Smooth muscle cell (in vitro differentiated cells): ENCODE data around the gene SMYD3. TPM values are rescaled to one million over a fixed set of nuclear protein-coding genes. Genes with fewer than 3 reads are reported as not detected.

Source experiments
- DNase-seq: peaks from one replicate; lab custom pipeline; 2025; ENCODE audit not compliant: unreplicated experiment; lab: John Stamatoyannopoulos, UW
- H2AFZ ChIP-seq: fragments of 200-600 bp; sonication (generic); 2 replicates; pipeline ENCODE4 v1.6.0; 2016; ENCODE audit warnings: antibody characterized with exemption, low read depth, mild to moderate bottlenecking
- H3F3A ChIP-seq: fragments of 200-600 bp; sonication (generic); 2 replicates; pipeline ENCODE4 v1.6.0; 2017; ENCODE audit warnings: antibody characterized with exemption, low read depth
- H3K27ac ChIP-seq: fragments of 200-600 bp; sonication (generic); 2 replicates; pipeline ENCODE4 v1.5.1; 2016; ENCODE audit warnings: low read depth, mild to moderate bottlenecking
- H3K27me3 ChIP-seq: fragments of 200-600 bp; sonication (generic); 2 replicates; pipeline ENCODE4 v1.6.1; 2016; ENCODE audit warnings: low read depth, mild to moderate bottlenecking
- H3K36me3 ChIP-seq: fragments of 200-600 bp; sonication (generic); 2 replicates; pipeline ENCODE4 v1.5.1; 2016; ENCODE audit warnings: low read depth
- H3K4me1 ChIP-seq: fragments of 200-600 bp; sonication (generic); 2 replicates; pipeline ENCODE4 v1.5.1; 2016; ENCODE audit warnings: low read depth
- H3K4me2 ChIP-seq: fragments of 200-600 bp; sonication (generic); 2 replicates; pipeline ENCODE4 v1.6.0; 2016; ENCODE audit warnings: mild to moderate bottlenecking
- H3K4me3 ChIP-seq: fragments of 200-600 bp; sonication (generic); 2 replicates; pipeline ENCODE4 v1.5.1; 2016; ENCODE audit warnings: mild to moderate bottlenecking
- H3K79me2 ChIP-seq: fragments of 200-600 bp; sonication (generic); 2 replicates; pipeline ENCODE4 v1.6.0; 2016; ENCODE audit warnings: low read depth, mild to moderate bottlenecking
- H3K9ac ChIP-seq: fragments of 200-600 bp; sonication (generic); 2 replicates; pipeline ENCODE4 v1.6.0; 2016; ENCODE audit warnings: low read depth
- H3K9me3 ChIP-seq: fragments of 200-600 bp; sonication (generic); replicated peaks from 2 replicates; pipeline ENCODE4 v1.5.1; 2016; ENCODE audit warnings: low read depth
- H4K20me1 ChIP-seq: fragments of 200-600 bp; sonication (generic); 2 replicates; pipeline ENCODE4 v1.6.0; 2016; ENCODE audit warnings: low read depth
- CTCF ChIP-seq: fragments of 200-600 bp; sonication (generic); IDR thresholded peaks from 2 replicates; pipeline ENCODE4 v1.5.1; 2017; ENCODE audit warnings: borderline replicate concordance, mild to moderate bottlenecking, antibody characterized with exemption; ENCODE audit not compliant: insufficient read depth, poor library complexity, severe bottlenecking
- whole genome bisulfite sequencing: methylation state at CpG from one replicate; pipeline ENCODE4 v1.1.7; 2016; ENCODE audit warnings: low lambda C conversion rate; 5-methylcytosine and 5-hydroxymethylcytosine counted together
- polyA plus RNA-seq: library from polyadenylated mRNA; unstranded; fragments of >200 nt; fragmentation: Nextera tagmentation; extraction: Ambion mirVana; gene quantifications from 2 replicates; pipeline ENCODE4 v1.2.1, GENCODE V29; 2016
- total RNA-seq: library from RNA; depleted of rRNA; stranded (reverse); fragments of >200 nt; gene quantifications from 2 replicates; pipeline ENCODE4 v1.2.3, GENCODE V29; 2014

The SMYD3 gene
- total and polyA plus RNA-seq, 2 experiments from 2014 or later = 162 to 301 TPM

DNA sequence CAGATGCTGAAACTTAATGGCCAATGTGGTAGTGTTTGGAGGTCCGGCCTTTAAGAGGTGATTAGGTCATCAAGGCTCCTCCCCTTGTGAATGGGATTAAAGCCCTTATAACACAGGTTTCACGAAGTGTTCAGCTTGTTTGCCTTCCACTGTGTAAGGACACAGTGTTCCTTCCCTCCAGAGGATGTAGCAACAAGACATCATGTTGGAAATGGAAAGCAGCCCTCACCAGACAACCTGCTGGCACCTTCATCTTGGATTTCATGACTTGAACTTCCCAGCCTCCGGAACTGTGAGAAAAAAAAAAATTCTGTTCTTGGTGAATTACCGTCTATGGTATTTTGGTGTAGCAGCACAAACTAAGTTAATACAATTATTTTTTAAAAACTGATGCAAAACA is 738.5 kb downstream of the SMYD3 start:
- H3K79me2 ChIP-seq = no peaks in the 10 kb centered on the region
- H2AFZ ChIP-seq = no peak overlapping the region
- peaks cover 28% of the 10 kb centered on the region for H3F3A ChIP-seq
- H3K27me3 ChIP-seq = no peaks in the 10 kb centered on the region
- H3K4me1 ChIP-seq = peaks cover 4% of the 10 kb centered on the region
- DNase-seq = no peak
- H4K20me1 ChIP-seq = peaks cover 8% of the 10 kb centered on the region
- WGBS = 93% methylated on average over 4 of the region's 4 CpGs
- no peak overlapping the region for H3K4me3 ChIP-seq
- no peaks in the 10 kb centered on the region for H3K9me3 ChIP-seq
- TF ChIP-seq CTCF = no peak
- H3K9ac ChIP-seq = no peak overlapping the region
- H3K4me2 ChIP-seq = no peak overlapping the region
- H3K27ac ChIP-seq = peak overlapping the region; percentile 75
- H3K36me3 ChIP-seq = no peaks in the 10 kb centered on the region

- WGBS = 78% methylated on average over 10 of the region's 10 CpGs
- Histone ChIP-seq H3K27ac (no peak overlapping the region), H3K27me3 (no peaks in the 10 kb centered on the region), H3K79me2 (no peaks in the 10 kb centered on the region), H3K9me3 (no peaks in the 10 kb centered on the region), H2AFZ (no peak overlapping the region), H3K9ac (no peak overlapping the region), H3K4me1 (peaks cover 4% of the 10 kb centered on the region), H3K4me3 (no peak overlapping the region), H4K20me1 (no peaks in the 10 kb centered on the region), H3K36me3 (peaks cover 5% of the 10 kb centered on the region), H3F3A (peaks cover 15% of the 10 kb centered on the region), H3K4me2 (peak overlapping the region; percentile 23)
- no peak for DNase-seq
- TF ChIP-seq CTCF = no peak
Measured at GRCh38 chr1:245765230-245766000, 741.7 kb downstream of the SMYD3 start.

DNA sequence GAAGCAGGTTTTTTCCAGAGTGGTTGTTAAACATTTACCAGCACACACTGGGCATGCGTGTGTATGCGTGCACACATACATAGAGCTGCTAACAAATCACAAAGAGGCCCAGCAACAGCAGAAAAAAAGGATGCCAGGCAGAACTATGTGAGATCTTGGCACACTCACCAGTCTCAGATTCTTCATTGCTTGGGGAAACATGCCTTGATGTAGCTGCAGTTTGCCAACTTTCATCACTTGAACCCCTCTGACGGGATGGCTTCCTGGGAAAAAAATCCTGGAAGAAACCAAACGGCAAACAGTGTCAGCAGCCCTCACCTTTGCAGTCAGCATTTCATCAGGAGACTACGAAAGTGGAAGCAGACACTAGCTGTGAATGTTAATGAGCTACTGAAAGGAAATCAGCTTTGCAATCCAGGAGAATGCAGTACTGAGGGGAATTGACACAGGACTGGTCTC is 743.2 kb downstream of the SMYD3 start:
- TF ChIP-seq CTCF = no peak
- Histone ChIP-seq H3K9ac (no peak overlapping the region), H3K27me3 (no peaks in the 10 kb centered on the region), H3K27ac (no peak overlapping the region), H3K79me2 (no peaks in the 10 kb centered on the region), H3K9me3 (no peaks in the 10 kb centered on the region), H3K36me3 (peaks cover 5% of the 10 kb centered on the region), H4K20me1 (no peaks in the 10 kb centered on the region), H2AFZ (no peak overlapping the region), H3K4me2 (no peak overlapping the region), H3F3A (no peaks in the 10 kb centered on the region), H3K4me3 (no peak overlapping the region), H3K4me1 (peaks cover 15% of the 10 kb centered on the region)
- 86% methylated on average over 5 of the region's 5 CpGs for WGBS
- no peak for DNase-seq
